HG03045 (cell line): ENCODE results near the gene GJD4.

Experiments
- ATAC-seq: cut with Tn5 transposase; IDR thresholded peaks from one replicate; pipeline ENCODE4 v1.9.1; 2021; ENCODE audit warnings: mild to moderate bottlenecking, moderate library complexity; ENCODE audit not compliant: unreplicated experiment

Gene GJD4

DNA sequence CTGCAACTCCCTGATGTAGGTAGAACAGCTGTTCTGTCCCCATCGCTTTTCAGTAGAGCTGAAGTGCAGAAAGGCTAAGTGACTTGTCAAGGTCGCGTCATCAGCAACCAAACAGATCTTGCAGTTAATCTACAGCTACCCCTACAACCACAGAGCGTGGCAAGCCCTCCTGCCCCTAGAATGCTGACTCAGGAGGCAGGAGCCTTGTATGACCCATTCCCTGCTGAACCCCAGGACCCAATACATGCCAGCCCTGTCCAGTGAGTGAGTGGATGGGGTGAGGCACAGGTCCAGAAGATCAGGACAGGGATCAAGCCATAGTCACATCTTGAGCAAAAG is 26.6 kb upstream of the GJD4 start:
- no peak for ATAC-seq

DNA sequence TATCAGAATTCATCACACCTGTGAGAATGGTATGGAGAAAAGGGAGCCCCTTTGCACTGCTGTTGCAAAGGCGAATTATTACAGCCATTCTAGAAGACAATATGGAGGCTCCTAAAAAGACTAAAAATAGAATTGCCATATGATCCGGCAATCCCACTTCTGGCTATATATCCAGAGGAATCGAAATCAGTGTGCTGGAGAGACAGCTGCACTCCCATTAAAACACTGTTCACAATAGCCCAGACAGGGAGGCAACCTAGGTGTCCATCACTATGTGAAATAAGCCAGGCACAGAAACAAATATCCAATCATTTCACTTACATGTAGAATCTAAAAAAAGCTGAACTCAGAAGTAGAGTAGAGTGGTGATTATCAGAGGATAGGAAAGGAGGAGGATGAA is 26.0 kb upstream of the GJD4 start:
- no peak for ATAC-seq

DNA sequence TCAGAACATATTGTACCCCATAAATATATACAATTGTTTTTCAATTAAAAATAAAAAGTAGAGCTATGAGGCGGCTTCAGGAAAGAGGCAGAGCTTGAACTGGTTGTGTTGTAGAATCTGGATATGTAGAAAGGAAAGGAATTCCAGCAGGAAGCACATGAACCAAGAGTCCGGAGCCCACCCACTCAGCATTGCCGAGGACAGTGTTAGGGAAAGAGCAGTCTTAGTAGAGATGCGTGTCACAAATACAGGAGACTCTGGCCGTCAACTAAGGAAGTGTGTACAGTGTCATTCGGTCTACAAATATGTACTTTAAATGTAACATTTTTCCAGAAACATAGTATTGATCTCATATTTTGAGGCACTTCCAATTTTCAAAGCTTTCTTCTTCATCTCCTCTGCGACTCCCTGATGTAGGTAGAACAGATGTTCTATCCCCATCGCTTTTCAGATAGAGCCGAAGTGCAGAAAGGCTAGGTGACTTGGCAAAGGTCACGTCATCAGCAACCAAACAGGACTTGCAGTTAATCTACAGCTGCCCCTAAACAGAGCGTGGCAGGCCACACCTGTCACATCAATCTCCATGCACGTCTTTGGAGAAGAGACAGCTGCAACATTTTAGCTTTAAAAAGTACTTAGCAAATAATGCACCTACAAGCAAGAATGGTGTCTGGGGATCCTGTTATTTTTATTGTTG is 25.3 kb upstream of the GJD4 start:
- ATAC-seq: no peak

DNA sequence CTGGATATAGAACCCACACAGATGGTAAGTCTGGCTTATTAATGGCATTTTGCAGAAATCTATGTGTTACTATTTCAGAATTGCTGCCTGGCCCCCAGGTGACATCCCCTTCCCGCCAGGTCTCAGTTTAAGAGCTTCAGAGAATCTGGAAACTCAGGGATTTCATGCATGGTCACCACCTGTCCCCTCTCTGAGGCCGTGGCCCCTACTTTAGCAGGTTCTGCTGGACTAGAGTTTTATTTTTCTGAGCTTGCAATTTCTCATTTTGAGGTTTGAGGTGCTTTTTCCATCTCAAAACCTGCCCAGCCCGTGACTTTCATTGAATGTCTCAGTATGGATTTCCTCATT is 24.7 kb upstream of the GJD4 start:
- ATAC-seq: no peak

DNA sequence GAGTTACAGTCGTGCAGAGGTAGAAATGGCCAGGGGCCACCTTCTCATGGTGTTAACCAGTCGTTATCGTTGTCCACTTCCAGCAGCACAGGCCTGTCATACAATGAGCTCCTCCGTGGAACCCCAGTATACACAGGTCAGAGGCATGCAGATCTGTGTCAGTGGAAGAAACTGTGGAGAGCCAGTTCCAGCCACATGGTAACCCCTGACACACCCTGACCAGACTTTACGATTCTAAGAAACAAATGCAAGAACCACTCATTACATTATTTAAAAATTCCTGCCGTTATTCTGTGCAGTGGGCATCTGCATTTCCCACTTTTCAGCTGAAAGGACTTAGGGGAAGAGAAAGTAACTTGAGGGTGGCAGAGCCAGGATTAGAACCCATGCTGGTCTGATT is 23.5 kb upstream of the GJD4 start:
- no peak for ATAC-seq

DNA sequence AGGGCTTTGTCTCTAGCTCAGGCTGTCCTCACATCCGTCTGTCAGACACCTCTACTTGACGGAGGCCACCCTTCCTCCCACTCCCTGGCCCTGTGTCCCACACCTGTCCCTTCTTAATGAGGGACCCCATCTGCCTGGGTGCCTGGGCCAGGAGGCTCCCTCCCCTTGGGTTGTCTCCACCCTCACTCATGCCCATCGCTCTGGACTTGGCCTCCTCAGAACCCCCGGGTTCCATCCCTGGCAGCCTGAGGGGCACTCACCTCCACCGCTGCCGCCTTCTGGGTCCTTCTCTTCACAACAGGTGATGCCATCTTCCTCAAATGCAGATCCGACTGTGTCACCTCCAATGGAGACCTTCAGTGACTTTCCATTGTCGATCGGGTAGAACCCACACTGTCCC is 20.2 kb upstream of the GJD4 start:
- no peak for ATAC-seq

DNA sequence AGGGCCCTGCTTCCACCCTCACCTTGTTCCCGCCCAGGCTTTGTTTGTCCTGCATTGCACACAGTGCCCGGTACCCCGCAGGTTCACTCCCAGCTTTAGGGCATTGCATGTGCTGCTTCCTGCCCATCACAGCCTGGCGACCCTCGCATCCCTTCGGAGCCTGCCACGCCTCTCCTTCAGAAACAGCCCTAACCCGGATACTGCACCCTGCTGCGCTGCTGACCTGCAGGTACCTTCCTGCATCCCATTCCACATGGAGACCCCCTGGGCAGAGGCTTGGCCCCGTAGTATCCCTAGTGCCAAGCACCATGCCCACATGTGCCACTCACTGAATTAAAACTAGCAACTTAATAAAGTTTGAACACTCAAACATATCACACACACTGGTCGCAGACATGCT is 19.8 kb upstream of the GJD4 start:
- no peak for ATAC-seq

DNA sequence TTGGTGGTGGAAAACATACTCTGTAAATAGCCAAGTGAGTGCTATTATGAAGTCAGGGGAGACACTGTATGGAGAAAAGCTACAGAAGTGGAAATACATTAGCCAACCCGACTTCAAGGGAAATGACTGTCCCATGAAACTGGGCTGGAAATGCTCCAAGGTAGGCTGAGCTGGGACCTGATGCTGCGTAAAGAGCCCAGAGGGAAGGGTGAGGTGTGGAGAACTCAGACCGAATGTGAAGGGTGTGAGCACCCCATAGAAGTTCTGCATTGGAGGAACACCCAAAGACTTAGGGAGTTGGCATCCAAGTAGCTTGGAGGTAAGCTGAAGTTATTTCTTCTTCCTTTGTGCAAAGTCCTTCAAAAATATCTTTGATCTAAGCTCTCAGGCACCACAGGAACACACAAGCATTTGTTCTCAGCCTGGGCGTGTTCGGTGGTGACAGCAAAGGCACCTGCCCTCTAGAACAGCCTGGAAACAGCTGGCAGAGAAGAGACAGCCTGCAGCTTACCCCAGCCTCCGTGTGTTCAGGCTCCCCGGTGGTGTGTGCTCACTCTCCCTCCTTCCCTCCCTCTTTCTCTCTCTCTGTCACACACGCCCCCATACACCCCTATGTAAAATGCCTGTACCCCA is 19.1 kb upstream of the GJD4 start:
- ATAC-seq: no peak

DNA sequence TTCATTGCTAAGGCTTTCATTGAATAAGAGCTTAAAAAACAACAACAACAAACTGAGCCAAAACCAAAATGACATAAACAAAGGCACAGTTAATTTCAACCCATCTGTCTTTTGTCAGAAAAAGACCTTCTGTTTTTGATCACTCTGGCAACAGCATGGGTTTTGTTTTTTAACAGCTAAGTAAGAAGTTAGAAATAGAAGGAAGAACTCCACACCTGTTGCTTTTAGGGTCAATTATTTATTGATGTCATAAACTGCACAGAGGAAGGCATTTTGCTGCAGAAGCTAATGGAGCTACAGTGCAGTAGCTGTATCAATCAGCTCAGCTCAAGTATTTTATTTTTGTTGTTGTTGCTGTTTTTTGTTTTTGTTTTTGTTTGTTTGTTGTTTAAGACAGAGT is 16.3 kb upstream of the GJD4 start:
- no peak for ATAC-seq

DNA sequence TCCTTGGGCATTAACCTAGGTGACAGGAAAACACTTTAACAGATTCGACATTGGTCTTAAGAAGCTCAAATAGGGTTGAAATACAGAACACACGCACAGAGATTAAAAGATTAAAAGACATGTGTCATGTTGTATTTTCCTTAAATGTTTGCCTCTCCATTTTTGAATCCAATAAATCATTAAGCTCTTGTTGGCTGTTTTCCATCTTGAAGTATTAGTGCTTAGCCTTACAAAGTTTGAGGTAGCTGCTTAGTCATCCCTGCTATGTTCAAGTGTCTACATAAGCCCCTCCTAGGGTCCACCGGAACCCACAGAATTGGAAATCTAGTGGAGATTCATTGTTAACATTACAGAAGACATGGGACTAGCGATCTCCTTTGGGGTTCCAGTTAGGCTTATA is 12.7 kb upstream of the GJD4 start:
- no peak for ATAC-seq

DNA sequence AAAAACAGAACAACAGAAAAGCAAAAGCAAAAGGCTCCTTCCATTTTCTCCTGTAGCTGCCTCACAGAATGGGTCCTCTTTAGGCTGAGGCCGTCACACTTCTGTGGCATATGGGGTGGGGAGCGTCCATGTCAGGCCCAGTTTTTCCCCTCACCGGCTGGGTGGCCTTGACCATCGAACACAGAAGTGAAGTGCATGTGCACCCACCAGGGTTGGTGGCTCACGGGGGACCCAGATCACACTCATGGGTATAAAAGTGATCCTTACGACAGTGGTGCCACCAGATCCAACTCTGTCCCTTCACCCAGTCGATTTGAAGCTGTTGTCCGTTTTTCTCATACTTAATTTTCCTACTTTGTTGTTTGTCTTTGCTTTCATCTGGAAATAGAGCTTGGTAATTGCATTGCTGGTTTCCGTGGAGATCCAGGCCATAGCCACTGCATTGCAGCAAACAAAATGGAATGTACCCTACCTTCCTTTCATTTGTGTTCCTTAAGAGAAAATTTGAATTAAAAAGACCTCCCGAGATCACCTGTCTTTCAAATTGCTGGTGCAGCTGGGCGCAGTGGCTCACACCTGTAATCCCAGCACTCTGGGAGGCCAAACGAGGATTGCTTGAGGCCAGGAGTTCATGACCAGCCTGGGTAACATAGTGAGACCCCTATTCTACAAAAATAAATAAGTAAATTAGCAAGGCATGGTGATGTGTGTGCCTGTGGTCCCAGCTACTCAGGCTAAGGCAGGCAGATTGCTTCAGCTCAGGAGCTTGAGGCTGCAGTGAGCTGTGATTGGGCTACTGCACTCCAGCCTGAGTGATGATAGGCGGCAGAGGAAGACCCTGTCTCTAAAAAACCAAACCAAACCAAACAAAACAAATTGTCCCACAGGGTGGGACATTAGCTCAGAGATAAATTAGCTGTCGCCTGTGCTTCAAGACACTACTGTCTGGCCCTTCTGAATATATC is 10.7 kb upstream of the GJD4 start:
- no peak for ATAC-seq

DNA sequence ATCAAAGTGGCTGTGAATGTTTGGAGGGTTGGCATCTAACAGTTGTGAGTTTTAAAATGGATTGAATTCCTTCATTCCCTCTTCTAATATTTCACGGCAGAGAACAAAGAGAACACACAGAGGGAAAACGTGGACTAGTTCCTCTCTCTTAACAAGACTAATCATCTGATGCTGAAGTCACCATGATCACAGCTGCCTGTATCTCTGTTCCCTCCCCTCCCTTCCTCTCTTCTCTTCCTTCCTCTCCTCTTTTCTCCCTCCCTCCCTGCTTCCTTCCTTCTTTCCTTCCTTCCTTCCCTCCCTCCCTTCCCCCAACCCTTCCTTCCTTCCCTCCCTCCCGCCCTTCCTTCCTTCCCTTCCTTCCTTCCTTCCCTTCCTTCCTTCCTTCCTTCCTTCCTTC is 10.0 kb upstream of the GJD4 start:
- no peak for ATAC-seq

DNA sequence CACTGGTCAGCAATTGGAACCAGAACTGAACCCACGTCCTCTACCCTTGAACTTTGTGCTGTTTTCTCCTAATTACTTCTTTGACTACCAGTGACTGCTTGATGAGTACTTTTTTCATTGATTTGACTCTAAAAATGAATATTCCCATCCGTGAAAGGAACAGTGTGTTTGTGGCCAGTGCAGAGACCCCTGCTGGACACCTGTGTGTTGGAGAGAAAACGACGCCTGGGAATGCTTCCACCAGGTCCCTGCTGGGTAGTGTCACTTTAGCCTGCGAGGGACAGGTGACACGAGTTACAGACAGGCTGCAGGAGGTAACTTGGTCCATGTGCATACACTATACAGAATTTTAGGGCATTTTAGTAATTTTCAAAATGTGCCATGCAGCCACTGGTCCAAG is 6.8 kb upstream of the GJD4 start:
- ATAC-seq: no peak

DNA sequence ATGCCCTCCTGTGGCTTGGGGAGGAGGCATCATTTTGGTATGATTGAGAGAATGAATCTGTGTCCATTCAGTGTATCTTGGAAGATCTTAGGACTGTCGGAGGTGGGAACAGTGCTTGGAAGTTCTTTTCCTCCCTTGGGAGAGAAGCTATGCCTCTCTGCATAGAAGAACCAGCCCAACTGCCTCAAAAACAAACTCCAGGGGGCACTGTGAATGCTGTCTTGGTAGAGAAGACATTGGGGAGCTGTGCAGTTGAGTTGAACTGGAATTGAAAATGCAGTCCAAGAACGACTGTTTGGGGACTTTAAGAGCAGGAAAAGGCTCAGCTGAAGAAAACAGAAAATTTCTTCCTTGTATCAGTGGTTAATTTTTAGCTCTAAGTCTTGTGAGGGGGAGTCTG is 4.9 kb upstream of the GJD4 start:
- no peak for ATAC-seq

DNA sequence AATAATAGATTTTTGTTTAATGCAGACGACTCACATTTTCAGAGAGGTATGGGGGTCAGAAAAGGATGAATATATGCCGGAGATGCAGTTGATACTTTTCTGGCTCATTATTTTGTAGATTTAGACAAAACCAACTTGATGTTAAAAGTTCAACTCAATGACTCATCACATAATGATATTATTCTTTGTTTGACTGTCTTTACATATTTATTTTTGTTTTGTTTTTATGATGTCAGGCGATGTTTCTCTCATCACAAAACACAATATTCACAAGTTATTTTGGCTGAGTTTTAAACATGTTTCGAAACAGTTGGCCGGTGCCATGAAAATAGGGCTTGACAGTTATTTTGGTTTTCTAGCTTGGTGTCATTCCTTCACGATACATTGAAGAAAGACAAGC is 1.3 kb downstream of the GJD4 start:
- no peak for ATAC-seq

DNA sequence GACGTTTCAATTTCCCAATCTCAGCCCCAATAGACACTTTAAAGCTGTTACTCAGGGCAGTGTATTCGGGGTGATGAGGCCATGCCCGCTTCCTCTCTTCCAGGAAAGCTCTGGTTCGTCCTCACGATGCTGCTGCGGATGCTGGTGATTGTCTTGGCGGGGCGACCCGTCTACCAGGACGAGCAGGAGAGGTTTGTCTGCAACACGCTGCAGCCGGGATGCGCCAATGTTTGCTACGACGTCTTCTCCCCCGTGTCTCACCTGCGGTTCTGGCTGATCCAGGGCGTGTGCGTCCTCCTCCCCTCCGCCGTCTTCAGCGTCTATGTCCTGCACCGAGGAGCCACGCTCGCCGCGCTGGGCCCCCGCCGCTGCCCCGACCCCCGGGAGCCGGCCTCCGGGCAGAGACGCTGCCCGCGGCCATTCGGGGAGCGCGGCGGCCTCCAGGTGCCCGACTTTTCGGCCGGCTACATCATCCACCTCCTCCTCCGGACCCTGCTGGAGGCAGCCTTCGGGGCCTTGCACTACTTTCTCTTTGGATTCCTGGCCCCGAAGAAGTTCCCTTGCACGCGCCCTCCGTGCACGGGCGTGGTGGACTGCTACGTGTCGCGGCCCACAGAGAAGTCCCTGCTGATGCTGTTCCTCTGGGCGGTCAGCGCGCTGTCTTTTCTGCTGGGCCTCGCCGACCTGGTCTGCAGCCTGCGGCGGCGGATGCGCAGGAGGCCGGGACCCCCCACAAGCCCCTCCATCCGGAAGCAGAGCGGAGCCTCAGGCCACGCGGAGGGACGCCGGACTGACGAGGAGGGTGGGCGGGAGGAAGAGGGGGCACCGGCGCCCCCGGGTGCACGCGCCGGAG is 2.6 kb downstream of the GJD4 start:
- ATAC-seq: no peak

DNA sequence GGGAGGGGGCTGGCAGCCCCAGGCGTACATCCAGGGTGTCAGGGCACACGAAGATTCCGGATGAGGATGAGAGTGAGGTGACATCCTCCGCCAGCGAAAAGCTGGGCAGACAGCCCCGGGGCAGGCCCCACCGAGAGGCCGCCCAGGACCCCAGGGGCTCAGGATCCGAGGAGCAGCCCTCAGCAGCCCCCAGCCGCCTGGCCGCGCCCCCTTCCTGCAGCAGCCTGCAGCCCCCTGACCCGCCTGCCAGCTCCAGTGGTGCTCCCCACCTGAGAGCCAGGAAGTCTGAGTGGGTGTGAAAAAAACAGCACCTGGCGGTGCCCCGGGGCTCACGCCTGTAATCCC is 3.2 kb downstream of the GJD4 start:
- no peak for ATAC-seq

DNA sequence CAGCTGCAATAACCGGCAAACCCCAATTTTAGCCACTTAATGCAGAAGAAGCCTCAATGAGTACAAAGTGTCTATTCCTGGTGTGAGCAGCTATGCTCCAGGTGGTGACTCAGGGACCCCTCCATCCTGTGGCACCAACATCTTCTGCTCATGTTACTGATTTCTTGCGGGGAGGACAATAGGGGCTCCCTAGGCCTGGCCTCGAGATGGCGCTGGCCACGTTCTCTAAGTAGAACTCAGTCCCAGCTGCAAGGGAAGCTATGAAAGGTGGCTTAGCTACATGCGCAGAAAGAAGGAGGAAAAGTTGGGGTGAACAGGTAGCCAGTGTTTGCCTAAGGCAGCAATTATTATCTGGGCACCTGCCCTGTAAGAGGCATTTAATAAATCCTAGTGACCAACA is 6.6 kb downstream of the GJD4 start:
- no peak for ATAC-seq

DNA sequence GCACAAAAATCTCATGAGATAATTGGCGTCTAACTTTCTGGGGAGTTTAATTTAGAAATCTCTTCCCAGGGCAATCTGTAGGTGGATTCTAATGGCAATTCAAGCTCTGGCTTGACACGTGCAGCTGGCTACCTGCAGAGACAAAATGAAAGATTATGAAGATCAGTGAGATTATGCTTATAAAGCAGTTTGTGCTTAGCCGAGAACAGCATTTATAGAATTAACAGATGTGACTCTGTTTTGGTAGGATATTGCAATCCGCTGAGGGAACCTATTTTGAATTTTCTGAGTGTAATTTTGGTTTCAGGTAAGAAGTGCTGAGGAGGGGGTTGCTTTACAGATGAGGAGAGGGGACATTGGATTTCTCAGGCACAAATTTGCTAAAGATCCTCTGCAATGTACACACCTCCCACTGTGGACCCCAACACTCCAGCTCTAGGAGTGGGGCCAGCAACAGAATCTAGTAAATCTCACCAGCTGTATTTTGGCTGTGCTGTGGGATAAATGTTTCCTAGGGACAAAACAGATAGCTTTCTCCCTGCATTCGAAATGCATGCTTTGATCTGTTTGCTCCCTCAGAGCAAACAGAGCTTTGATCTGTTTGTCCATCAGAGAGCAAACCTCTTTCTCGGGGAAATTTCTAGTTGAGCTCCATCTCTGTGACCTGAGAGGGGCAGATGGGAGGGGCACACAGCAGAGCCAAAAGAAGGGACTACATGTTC is 7.4 kb downstream of the GJD4 start:
- ATAC-seq: no peak

DNA sequence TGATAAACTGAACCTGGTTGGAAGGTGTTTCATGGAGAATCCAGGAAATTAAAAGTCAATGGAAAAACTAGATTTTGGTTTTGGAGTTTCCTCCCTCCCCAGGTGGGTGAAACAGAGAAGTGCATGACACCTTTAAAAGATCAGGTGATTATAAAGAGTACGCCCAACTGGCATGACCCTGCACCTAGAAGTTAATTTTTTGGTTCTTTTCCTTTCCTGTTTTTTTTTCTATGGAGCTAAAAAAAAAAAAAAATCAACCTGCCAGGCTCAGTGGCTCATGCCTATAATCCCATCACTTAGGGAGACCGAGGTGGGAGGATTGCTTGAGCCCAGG is 7.9 kb downstream of the GJD4 start:
- no peak for ATAC-seq
